Forelimb muscle (tissue), 1 donor: ENCODE measurements around the gene MITF. TPM values are rescaled to one million over a fixed set of nuclear protein-coding genes. Genes with fewer than 3 reads are reported as not detected.

Experiments used
- DNase-seq: peaks from one replicate; pipeline ENCODE4 v3.0.0-alpha.2; 2013; ENCODE audit warnings: low read depth
- polyA plus RNA-seq: library from polyadenylated mRNA; unstranded; fragments of 120-200 nt; gene quantifications from one replicate; pipeline ENCODE4 v1.2.1, GENCODE V29; 2013; ENCODE audit not compliant: insufficient read length

MITF gene
- polyA plus RNA-seq, 1 donor: 6.8 TPM

GRCh38 chr3:69838217-69838616 lies 99.0 kb downstream of the MITF start:
- DNase-seq: peak; percentile 36

- DNase-seq: no peak
These were observed 99.6 kb downstream of the MITF start for GRCh38 chr3:69838696-69839515.

- no peak for DNase-seq
These were observed 103.1 kb downstream of the MITF start for GRCh38 chr3:69842351-69842750.

- no peak for DNase-seq
These were observed 103.5 kb downstream of the MITF start for GRCh38 chr3:69842789-69843188.

GRCh38 chr3:69844706-69845105 lies 105.4 kb downstream of the MITF start:
- DNase-seq: no peak

- no peak for DNase-seq
These were observed 108.0 kb downstream of the MITF start for GRCh38 chr3:69847303-69847702.

GRCh38 chr3:69848113-69848512 lies 108.8 kb downstream of the MITF start:
- DNase-seq: no peak

GRCh38 chr3:69850849-69851248 lies 111.6 kb downstream of the MITF start:
- no peak for DNase-seq

GRCh38 chr3:69853027-69853426 lies 113.8 kb downstream of the MITF start:
- DNase-seq: no peak

GRCh38 chr3:69855436-69856162 lies 116.3 kb downstream of the MITF start:
- no peak for DNase-seq

- no peak for DNase-seq
These were observed 117.9 kb downstream of the MITF start for GRCh38 chr3:69856965-69857705.

GRCh38 chr3:69861556-69861955 lies 122.3 kb downstream of the MITF start:
- no peak for DNase-seq

GRCh38 chr3:69864141-69864540 lies 124.9 kb downstream of the MITF start:
- no peak for DNase-seq

GRCh38 chr3:69864766-69865165 lies 125.5 kb downstream of the MITF start:
- no peak for DNase-seq

- DNase-seq: no peak
These were observed 126.8 kb downstream of the MITF start for GRCh38 chr3:69865925-69866679.

- DNase-seq: no peak
These were observed 127.9 kb downstream of the MITF start for GRCh38 chr3:69866988-69867720.

- DNase-seq: no peak
These were observed 128.8 kb downstream of the MITF start for GRCh38 chr3:69867941-69868505.

- DNase-seq: no peak
These were observed 129.7 kb downstream of the MITF start for GRCh38 chr3:69868841-69869420.

- DNase-seq: no peak
These were observed 130.4 kb downstream of the MITF start for GRCh38 chr3:69869643-69870042.

GRCh38 chr3:69871251-69871650 lies 132.0 kb downstream of the MITF start:
- DNase-seq: no peak
